ENCODE measurements around the gene LRRC28. TPM values are rescaled to one million over a fixed set of nuclear protein-coding genes. Genes with fewer than 3 reads are reported as not detected.

The LRRC28 gene
- total and polyA plus RNA-seq, 2 donors (not counting 1 experiment from before 2014, with no cell fraction given): 13.3 to 31.8 TPM

DNA sequence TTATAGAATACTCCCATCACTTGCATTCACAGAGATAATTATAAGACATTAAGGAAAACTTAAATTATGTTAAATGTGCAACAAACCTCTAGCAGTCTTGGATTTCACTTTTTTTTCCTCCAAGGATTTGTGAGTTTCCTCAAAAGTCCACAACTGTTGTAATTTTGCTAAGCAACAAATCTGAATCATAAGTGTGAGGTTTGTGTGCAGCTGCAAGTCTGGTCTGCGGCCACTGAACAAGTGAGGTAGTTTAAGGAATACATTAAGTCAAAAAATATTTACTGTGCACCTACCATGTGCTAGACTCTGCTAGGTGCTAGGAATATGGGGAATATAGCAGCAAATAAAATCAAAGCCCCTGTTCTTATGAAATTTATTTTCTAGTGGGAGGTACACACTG, 70.2 kb downstream of the LRRC28 start:
- no peak overlapping the region for H3K9ac ChIP-seq (ENCODE audit: low read length)
- H3K4me3 Mint-ChIP-seq: no peak overlapping the region
- ATAC-seq (ENCODE audit: low read depth): no peak
- peaks cover 19% of the 10 kb centered on the region for H3K4me1 Mint-ChIP-seq
- no peak for DNase-seq
- H3K4me2 ChIP-seq (replicated peaks; ENCODE audit: low read depth, low read length, poor library complexity, severe bottlenecking): no peak overlapping the region
- TF ChIP-seq CTCF (IDR thresholded peaks at IDR 0.05) (no peak), EZH2 (IDR thresholded peaks at IDR 0.05; ENCODE audit: borderline replicate concordance, insufficient read depth, low read depth, low read length, poor library complexity, severe bottlenecking) (no peak)
- peaks cover 0 to 2% (median 2%) of the 10 kb centered on the region in 3 donors for H3K9me3 ChIP-seq (ENCODE audit: control extremely low read depth in 1 of 3, control insufficient read depth in 2 of 3, insufficient read depth in 1 of 3, low read length in 2 of 3)
- no peak overlapping the region for H3K27ac ChIP-seq (ENCODE audit: low read length in 2 of 2)
- peaks cover 2% of the 10 kb centered on the region for H3K9me3 Mint-ChIP-seq (ENCODE audit: insufficient read depth)
- H4K20me1 ChIP-seq (ENCODE audit: control insufficient read depth, insufficient read depth, low read length, poor library complexity, severe bottlenecking): no peaks in the 10 kb centered on the region
- no peak overlapping the region for H2AFZ ChIP-seq (ENCODE audit: insufficient read depth, low read depth, low read length, poor library complexity, severe bottlenecking)
- CTCF ChIA-PET: no interaction called here
- intact Hi-C loops (cut with micrococcal nuclease): no loop called here
- H3K27me3 Mint-ChIP-seq: no peaks in the 10 kb centered on the region
- no peak overlapping the region for H3K27ac Mint-ChIP-seq
- no peak overlapping the region for H3K4me3 ChIP-seq (ENCODE audit: control extremely low read depth in 1 of 5, extremely low read depth in 1 of 5, insufficient read depth in 1 of 5, low read depth in 2 of 5, low read length in 4 of 5)
- peaks cover 7 to 8% of the 10 kb centered on the region in 2 donors for H3K4me1 ChIP-seq (ENCODE audit: control insufficient read depth in 2 of 2, insufficient read depth in 2 of 2, low read length in 2 of 2)
- no CpG with 5 or more reads among the region's 1 CpG for WGBS (ENCODE audit: insufficient coverage)
- H3K27me3 ChIP-seq (replicated peaks in 1 of 4; ENCODE audit: control extremely low read depth in 1 of 4, control insufficient read depth in 3 of 4, insufficient read depth in 4 of 4, low read length in 3 of 4): no peaks in the 10 kb centered on the region
- no peaks in the 10 kb centered on the region for H3K79me2 ChIP-seq (ENCODE audit: control insufficient read depth, insufficient read depth, low read length)
- no peaks in the 10 kb centered on the region for H3K36me3 ChIP-seq (replicated peaks in 1 of 2; ENCODE audit: control extremely low read depth in 1 of 2, control insufficient read depth in 1 of 2, extremely low read depth in 1 of 2, insufficient read depth in 2 of 2, low read length in 1 of 2)
- POLR2A ChIA-PET: interaction anchor here (0.6 kb wide), 1 partner anchor 361 kb away, joined by 3 read pairs; no protein-coding TSS in a partner anchor

DNA sequence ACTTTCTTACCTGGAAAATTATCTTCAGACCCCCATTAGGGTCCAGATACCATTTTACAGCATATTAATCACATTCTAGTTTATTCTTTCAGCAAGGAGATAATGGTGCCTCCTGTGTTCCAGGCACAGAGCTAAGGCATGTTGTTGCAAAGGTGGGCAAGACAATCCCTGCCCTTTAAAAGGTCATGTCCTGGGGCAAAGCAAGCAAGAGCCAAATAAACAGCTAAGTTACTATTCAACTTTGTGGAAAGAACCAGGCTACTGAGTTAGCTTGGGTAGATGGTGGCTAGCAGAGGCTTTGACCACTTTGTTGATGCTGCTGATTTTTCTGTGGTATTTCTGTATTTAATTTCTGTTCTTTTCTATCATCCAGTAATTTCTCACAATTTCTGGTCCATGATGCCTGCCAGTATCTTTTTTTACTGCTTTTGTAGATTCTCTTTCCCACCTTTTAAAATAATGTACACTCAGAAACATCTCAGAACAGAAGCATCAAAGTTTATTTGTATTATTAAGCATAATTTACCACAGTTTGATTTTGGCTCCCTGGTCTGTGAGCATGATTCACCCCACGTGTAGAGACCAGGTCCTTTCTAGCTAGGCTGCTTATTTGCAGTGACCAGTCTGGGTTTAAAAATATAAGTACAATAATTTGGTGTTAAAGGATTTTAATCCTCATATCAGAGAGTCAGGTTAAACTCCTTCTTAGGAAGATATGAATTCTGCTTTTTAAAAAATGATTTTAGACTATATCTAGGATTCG, 71.5 kb downstream of the LRRC28 start:
- no peak for ATAC-seq (ENCODE audit: low read depth)
- H2AFZ ChIP-seq (ENCODE audit: insufficient read depth, low read depth, low read length, poor library complexity, severe bottlenecking): no peak overlapping the region
- intact Hi-C loops (cut with micrococcal nuclease): no loop called here

More for the DNA sequence above, 71.5 kb downstream of the LRRC28 start:
- H3K36me3 ChIP-seq (replicated peaks in 1 of 2; ENCODE audit: control extremely low read depth in 1 of 2, control insufficient read depth in 1 of 2, extremely low read depth in 1 of 2, insufficient read depth in 2 of 2, low read length in 1 of 2): no peaks in the 10 kb centered on the region
- no peak overlapping the region for H3K27ac ChIP-seq (ENCODE audit: low read length in 2 of 2)
- H3K4me2 ChIP-seq (replicated peaks; ENCODE audit: low read depth, low read length, poor library complexity, severe bottlenecking): no peak overlapping the region
- TF ChIP-seq CTCF (IDR thresholded peaks at IDR 0.05): no peak
- TF ChIP-seq EZH2 (IDR thresholded peaks at IDR 0.05; ENCODE audit: borderline replicate concordance, insufficient read depth, low read depth, low read length, poor library complexity, severe bottlenecking): no peak
- ChIA-PET CTCF (no interaction called here), POLR2A (interaction anchor here (0.8 kb wide), 1 partner anchor 18 kb away, joined by 3 read pairs; no protein-coding TSS in a partner anchor)
- no peaks in the 10 kb centered on the region for H3K79me2 ChIP-seq (ENCODE audit: control insufficient read depth, insufficient read depth, low read length)
- Mint-ChIP-seq H3K4me1 (peaks cover 19% of the 10 kb centered on the region), H3K27ac (no peak overlapping the region), H3K9me3 (ENCODE audit: insufficient read depth) (peaks cover 2% of the 10 kb centered on the region), H3K4me3 (no peak overlapping the region), H3K27me3 (no peaks in the 10 kb centered on the region)
- no peak for DNase-seq
- no peak overlapping the region for H3K9ac ChIP-seq (ENCODE audit: low read length)
- WGBS (ENCODE audit: insufficient coverage): no CpG with 5 or more reads among the region's 2 CpGs
- H3K4me1 ChIP-seq (ENCODE audit: control insufficient read depth in 2 of 2, insufficient read depth in 2 of 2, low read length in 2 of 2): peaks cover 7 to 8% of the 10 kb centered on the region in 2 donors
- H4K20me1 ChIP-seq (ENCODE audit: control insufficient read depth, insufficient read depth, low read length, poor library complexity, severe bottlenecking): no peaks in the 10 kb centered on the region
- H3K27me3 ChIP-seq (replicated peaks in 1 of 4; ENCODE audit: control extremely low read depth in 1 of 4, control insufficient read depth in 3 of 4, insufficient read depth in 4 of 4, low read length in 3 of 4): no peaks in the 10 kb centered on the region
- H3K4me3 ChIP-seq (ENCODE audit: control extremely low read depth in 1 of 5, extremely low read depth in 1 of 5, insufficient read depth in 1 of 5, low read depth in 2 of 5, low read length in 4 of 5): no peak overlapping the region
- peaks cover 0 to 2% (median 2%) of the 10 kb centered on the region in 3 donors for H3K9me3 ChIP-seq (ENCODE audit: control extremely low read depth in 1 of 3, control insufficient read depth in 2 of 3, insufficient read depth in 1 of 3, low read length in 2 of 3)
